Neuron (in vitro differentiated cells): ENCODE data around the gene IFI30.
A peak's percentile ranks its signal among the peaks of the same experiment; 100 is the strongest.

ENCODE experiments used
- H2AFZ ChIP-seq: one replicate; pipeline ENCODE4 v1.6.1; 2013; ENCODE audit warnings: low read depth, mild to moderate bottlenecking, inconsistent platforms, low read length, moderate library complexity
- H3K27me3 ChIP-seq: one replicate; pipeline ENCODE4 v1.6.1; 2013; ENCODE audit warnings: low read length; ENCODE audit not compliant: insufficient read depth
- H3K36me3 ChIP-seq: one replicate; pipeline ENCODE4 v1.6.1; 2013; ENCODE audit warnings: low read length; ENCODE audit not compliant: insufficient read depth
- H3K4me1 ChIP-seq: one replicate; pipeline ENCODE4 v1.6.1; 2013; ENCODE audit warnings: low read length; ENCODE audit not compliant: insufficient read depth
- H3K4me3 ChIP-seq: 2 replicates; pipeline ENCODE4 v1.5.1; 2013; ENCODE audit warnings: mild to moderate bottlenecking, low read length, moderate library complexity
- H3K9me3 ChIP-seq: one replicate; pipeline ENCODE4 v1.6.1; 2013; ENCODE audit warnings: low read length

IFI30 gene

DNA sequence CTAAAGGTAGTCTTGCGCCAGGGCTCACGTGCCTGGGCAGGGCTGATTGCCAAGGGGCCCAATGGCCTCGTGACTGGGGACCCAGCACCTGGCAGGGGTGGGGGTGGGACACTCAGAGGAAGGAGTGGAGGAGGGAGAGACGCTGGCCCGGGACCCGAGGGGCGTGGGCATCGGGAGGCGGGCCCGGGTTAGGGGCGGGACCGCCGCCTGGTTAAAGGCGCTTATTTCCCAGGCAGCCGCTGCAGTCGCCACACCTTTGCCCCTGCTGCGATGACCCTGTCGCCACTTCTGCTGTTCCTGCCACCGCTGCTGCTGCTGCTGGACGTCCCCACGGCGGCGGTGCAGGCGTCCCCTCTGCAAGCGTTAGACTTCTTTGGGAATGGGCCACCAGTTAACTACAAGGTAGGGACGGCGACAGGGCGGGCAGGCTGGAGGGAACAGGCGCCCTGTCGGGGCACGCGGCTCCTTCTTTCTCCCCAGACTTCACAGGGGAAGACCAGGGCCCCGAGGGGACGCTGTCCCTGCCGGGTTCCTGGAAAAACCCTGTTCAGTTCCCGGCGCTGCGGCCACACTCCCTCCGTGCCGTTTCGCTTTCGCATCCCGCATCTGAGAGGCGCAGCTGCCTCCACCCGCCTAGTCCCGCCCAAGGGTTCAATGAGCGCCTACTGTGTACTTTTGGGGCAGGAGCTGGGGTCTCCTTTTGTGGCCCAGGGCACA, at the start of gene IFI30:
TSS of gene IFI30 (plus strand) at position 242 of the 717 bp plus-strand sequence. CDS start at position 271, 29 bp downstream.
- Histone ChIP-seq H3K27me3 (peaks cover 23% of the 10 kb centered on the region), H3K4me3 (peak within 1 kb of the TSS; percentile 16), H3K36me3 (peaks cover 13% of the 10 kb centered on the region), H3K9me3 (no peaks in the 10 kb centered on the region), H2AFZ (no peak within 1 kb of the TSS), H3K4me1 (peaks cover 6% of the 10 kb centered on the region)

DNA sequence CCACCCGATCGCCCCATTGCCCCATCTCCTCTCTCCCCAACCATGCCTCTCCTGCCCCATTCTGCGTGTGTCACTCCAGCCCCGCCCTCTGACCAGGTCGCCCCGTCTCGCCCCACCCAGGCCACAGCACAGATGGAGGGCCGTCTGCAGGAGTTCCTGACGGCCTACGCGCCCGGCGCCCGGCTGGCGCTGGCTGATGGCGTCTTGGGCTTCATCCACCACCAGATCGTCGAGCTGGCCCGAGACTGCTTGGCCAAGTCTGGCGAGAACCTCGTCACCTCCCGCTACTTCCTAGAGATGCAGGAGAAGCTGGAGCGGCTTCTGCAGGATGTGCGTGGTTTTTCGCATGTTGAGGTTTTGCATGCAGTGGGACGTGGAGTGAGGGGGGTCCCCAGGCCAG, 49.8 kb upstream of the IFI30 start:
- no peaks in the 10 kb centered on the region for H3K9me3 ChIP-seq
- H2AFZ ChIP-seq = no peak overlapping the region
- H3K4me3 ChIP-seq = no peak overlapping the region

DNA sequence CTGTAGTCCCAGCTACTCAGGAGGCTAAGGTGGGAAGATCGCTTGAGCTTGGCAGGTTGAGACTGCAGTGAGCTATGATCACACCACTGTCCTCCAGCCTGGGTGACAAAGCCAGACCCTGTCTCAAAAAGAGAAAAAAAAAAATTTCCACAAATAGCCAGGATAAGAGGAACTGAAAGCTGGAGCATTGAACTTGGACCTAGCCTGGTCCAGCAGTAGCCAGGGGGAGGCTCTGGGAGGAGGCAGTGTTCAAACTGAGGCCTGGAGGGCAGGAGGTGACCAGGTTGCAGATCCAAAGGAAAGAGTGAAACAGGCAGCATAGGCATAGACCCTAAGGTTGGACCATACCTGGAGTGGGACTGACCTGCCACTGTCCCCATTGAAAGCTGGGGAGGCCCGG, 47.5 kb upstream of the IFI30 start:
- Histone ChIP-seq H2AFZ (no peak overlapping the region), H3K4me1 (no peaks in the 10 kb centered on the region), H3K27me3 (no peaks in the 10 kb centered on the region), H3K4me3 (no peak overlapping the region), H3K9me3 (no peaks in the 10 kb centered on the region), H3K36me3 (peaks cover 44% of the 10 kb centered on the region)

More for the DNA sequence above, 49.8 kb upstream of the IFI30 start:
- H3K27me3 ChIP-seq = no peaks in the 10 kb centered on the region
- H3K4me1 ChIP-seq = peaks cover 7% of the 10 kb centered on the region
- peaks cover 27% of the 10 kb centered on the region for H3K36me3 ChIP-seq

DNA sequence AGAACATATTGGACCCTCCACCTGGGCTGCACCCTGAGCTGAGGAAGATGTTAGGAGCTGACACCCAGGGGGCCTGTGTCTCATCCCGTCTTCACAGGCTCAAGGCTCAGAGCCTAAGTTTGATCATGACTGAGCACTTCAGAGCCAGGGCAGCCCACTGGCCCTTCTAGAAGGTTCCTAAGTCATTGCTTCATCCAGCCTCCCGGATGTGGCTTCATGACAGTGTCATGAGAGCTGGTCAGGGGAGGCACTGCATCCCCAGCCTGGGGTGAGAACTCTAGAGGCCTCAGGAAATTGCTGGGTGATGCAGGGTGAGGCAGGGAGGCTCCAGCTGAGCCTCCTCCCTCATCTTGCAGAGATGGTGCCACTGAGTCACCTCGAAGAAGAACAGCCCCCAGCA, 45.6 kb upstream of the IFI30 start:
- Histone ChIP-seq H2AFZ (no peak overlapping the region), H3K4me3 (no peak overlapping the region), H3K9me3 (no peaks in the 10 kb centered on the region), H3K36me3 (peaks cover 51% of the 10 kb centered on the region), H3K4me1 (no peaks in the 10 kb centered on the region), H3K27me3 (no peaks in the 10 kb centered on the region)

DNA sequence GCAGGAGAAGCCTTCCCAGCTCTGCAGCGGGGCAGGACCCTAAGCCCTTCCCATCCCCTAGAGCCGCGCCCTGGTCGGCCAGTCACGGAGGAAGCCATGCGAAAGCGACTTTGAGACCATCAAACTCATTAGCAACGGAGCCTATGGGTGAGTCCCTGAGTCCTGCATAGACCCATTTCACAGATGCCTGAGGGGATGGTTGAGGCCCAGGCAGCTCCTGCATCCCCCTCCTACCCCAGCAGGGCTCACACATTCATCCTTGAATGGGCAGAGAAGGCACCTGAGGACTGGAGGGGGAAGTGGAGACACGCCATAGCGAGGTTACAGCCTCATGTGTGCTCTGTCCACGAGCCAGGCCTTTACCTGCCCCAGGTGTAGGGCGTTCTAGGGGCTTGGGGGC, 44.8 kb upstream of the IFI30 start:
- Histone ChIP-seq H3K36me3 (peaks cover 49% of the 10 kb centered on the region), H3K27me3 (no peaks in the 10 kb centered on the region), H2AFZ (no peak overlapping the region), H3K4me1 (no peaks in the 10 kb centered on the region), H3K4me3 (no peak overlapping the region), H3K9me3 (no peaks in the 10 kb centered on the region)

DNA sequence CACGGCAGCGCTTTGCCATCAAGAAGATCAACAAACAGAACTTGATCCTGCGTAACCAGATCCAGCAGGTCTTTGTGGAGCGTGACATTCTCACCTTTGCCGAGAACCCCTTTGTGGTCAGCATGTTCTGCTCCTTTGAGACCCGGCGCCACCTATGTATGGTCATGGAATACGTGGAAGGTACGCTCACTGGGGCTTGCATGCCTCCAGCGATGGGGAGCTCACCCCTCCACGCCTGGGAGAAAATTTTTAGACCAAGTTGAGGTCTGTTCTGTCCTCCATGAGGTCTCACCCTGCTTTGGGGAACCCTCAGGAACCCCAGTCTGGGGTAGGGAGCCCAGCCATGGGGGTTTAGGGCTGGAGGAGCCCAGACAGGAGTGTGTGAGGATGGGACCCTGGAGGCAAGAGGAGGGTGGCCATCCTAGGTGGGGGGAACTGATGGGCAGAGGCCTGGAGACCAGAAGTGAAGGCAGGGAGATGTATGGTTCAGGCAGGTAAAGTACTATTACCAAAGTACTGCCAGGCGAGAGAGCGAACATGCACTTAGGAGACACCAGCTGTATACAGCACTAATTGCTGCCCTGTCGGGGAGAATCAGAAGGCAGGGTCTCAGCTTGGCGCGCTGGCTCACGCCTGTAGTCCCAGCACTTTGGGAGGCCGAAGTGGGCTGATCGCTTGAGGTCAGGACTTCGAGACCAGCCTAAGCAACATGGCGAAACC, 42.9 kb upstream of the IFI30 start:
- no peak overlapping the region for H3K4me3 ChIP-seq

DNA sequence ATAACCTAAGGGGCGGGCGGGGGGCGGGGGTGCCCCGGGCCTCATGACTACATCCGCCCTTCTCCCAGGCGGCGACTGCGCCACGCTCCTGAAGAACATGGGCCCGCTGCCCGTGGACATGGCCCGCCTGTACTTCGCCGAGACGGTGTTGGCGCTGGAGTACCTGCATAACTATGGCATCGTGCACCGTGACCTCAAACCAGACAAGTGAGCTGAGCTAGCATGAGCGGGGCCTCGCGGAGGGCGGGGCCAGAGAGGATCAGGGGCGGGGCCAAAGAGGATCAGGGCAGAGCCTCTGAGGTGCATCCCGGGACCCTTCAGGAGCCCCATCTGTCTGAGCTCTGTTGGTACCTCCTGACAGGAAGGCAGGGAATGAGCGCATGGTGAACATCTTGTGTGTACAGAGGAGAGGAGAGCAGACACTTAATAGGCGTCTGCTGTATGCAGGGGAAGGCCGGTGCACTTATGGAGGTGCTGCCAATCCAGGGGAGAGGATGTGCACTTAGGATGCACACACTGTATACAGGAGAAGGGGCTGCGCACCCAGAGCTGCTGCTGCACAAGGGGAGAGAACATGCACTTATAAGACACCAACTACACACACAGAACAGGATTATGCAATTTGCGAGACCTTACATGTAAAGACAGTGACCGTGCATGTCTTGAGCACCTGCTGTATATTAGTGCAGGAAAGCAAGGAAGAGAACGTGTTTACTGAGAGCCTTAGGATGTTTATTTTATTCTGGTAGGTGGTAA, 41.6 kb upstream of the IFI30 start:
- Histone ChIP-seq H3K4me1 (no peaks in the 10 kb centered on the region), H3K4me3 (no peak overlapping the region), H3K36me3 (peaks cover 50% of the 10 kb centered on the region), H3K27me3 (no peaks in the 10 kb centered on the region), H3K9me3 (no peaks in the 10 kb centered on the region), H2AFZ (no peak overlapping the region)

More for the DNA sequence above, 42.9 kb upstream of the IFI30 start:
- Histone ChIP-seq H3K4me1 (no peaks in the 10 kb centered on the region), H3K36me3 (peaks cover 47% of the 10 kb centered on the region), H3K27me3 (no peaks in the 10 kb centered on the region), H2AFZ (no peak overlapping the region), H3K9me3 (no peaks in the 10 kb centered on the region)

DNA sequence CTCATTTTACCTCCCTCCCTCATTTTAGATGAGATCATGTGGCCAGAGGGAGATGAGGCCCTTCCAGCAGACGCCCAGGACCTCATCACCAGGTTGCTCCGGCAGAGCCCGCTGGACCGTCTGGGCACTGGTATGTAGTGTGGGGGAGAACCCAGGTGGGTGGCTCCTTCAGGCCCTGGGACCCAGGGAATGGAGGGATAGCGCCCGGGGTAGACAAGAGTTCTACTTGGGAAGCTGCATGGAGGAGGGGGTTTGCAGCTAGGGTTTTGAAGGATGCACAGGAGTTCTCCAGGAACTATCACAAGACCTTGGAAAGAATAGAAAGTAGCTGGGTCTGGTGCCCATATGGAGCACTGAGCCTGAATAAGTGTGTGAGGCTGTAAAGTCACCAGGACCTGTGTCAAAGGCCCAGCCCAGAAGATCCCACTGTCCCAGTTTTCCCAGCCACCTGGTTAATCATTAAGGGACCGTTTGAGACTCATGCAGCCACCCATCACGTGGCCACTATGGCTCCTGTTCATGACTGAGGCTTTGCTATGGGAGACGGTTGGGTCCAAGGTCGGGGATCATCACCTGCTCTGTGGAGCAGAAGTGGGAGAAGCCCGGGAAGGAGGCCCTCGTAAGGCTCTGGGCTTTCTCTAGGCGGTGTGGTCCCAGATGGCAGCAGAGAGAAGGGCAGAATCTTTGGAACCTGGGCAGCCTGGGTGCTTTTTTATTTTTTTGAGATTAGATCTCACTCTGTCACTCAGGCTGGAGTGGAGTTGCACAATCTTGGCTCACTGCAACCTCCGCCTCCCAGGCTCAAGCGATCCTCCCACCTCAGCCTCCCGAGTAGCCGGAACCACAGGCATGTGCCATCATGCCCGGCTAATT, 37.7 kb upstream of the IFI30 start:
- Histone ChIP-seq H3K4me1 (no peaks in the 10 kb centered on the region), H3K36me3 (peaks cover 42% of the 10 kb centered on the region), H3K27me3 (no peaks in the 10 kb centered on the region), H3K9me3 (peaks cover 3% of the 10 kb centered on the region), H2AFZ (no peak overlapping the region), H3K4me3 (no peak overlapping the region)

DNA sequence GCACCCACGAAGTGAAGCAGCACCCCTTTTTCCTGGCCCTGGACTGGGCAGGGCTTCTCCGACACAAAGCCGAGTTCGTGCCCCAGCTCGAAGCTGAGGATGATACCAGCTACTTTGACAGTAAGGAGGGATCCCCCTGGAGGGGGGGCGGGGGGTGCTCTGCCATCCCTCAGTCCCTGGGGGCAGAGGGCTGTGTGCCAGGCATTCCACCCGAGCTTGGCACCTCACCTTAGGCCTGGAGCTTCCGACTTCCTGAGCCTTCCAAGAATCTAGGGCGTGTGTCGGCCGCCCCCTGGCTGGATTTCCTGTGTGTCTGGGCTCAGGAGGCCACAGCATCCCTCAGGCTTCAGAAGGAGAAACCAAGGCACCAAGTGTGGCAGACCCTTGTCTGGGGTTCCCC, 36.4 kb upstream of the IFI30 start:
- H3K4me1 ChIP-seq = no peaks in the 10 kb centered on the region
- H3K9me3 ChIP-seq = peaks cover 3% of the 10 kb centered on the region
- H3K27me3 ChIP-seq = no peaks in the 10 kb centered on the region
- H3K4me3 ChIP-seq = no peak overlapping the region
- no peak overlapping the region for H2AFZ ChIP-seq
- H3K36me3 ChIP-seq = peaks cover 40% of the 10 kb centered on the region

DNA sequence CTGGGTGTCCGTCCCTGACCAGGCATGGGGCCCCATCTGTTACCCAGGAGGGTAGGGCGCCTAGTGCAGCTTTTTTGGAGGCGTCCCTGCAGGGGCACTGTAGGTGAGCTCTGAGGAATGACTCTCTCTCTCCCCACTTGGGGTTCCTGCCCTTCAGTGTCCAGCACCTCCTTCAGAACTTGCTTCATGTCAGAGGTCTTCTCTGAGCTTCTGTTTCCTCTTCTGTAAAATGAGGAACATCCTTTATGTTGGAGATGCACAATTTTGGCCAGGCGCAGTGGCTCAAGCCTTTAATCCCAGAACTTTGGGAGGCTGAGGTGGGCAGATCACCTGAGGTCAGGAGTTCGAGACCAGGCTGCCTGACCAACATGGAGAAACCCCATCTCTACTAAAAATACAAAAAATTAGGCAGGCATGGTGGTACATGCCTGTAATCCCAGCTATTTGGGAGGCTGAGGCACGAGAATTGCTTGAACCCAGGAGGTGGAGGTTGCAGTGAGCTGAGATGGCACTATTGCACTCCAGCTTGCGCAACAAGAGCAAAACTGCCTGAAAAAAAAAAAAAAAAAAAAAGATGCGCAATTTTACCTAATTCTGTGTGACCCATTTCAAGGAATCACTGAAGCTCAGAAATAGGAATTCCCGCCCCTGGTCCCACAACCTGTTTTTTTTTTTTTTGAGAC, 35.8 kb upstream of the IFI30 start:
- H3K4me1 ChIP-seq = no peaks in the 10 kb centered on the region
- H3K36me3 ChIP-seq = peaks cover 34% of the 10 kb centered on the region
- peaks cover 3% of the 10 kb centered on the region for H3K9me3 ChIP-seq
- H2AFZ ChIP-seq = no peak overlapping the region
- no peak overlapping the region for H3K4me3 ChIP-seq
- no peaks in the 10 kb centered on the region for H3K27me3 ChIP-seq

DNA sequence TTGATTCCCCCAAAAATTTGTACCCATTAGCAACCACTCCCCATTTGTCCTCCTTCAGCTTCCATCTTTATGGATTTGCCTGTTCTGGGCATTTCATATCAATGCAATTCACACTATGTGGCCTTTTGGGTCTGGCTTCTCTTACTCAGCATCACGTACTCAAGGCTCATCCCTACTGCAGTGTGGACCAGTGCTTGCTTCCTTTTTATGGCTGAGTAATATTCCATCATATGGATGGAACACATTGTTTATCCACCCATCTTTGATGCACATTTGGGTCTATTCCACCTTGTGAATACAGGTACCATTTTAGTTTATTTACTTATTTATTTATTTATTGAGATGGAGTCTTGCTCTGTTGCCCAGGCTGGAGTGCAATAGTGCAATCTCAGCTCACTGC, 33.1 kb upstream of the IFI30 start:
- no peak overlapping the region for H3K4me3 ChIP-seq
- no peak overlapping the region for H2AFZ ChIP-seq
- H3K4me1 ChIP-seq = no peaks in the 10 kb centered on the region
- no peaks in the 10 kb centered on the region for H3K27me3 ChIP-seq
- H3K9me3 ChIP-seq = peaks cover 3% of the 10 kb centered on the region
- peaks cover 43% of the 10 kb centered on the region for H3K36me3 ChIP-seq

DNA sequence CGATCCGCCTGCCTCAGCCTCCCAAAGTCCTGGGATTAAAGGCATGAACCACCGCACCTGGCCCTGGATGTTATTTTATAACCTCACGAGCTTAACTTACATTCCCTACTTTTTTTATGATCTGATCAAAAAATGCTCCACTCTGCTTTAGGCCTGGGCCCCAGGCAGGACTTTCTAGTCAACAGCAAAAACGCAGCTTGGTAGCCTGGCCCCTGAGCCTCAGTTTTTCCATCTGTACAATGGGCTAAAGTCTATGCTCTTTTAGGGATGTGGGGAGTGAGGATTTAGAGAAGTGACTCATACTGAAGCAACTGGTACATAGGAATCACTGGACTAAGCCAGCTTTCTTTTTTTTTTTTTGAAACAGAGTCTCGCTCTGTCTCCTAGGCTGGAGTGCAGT, 32.6 kb upstream of the IFI30 start:
- Histone ChIP-seq H3K27me3 (no peaks in the 10 kb centered on the region), H3K9me3 (peaks cover 3% of the 10 kb centered on the region), H3K4me1 (no peaks in the 10 kb centered on the region), H3K4me3 (no peak overlapping the region), H3K36me3 (peaks cover 43% of the 10 kb centered on the region), H2AFZ (no peak overlapping the region)
